GM19372 (cell line): ENCODE results near the gene NTRK3.

Source experiments
- ATAC-seq: cut with Tn5 transposase; IDR thresholded peaks from one replicate; pipeline ENCODE4 v1.9.1; 2021; ENCODE audit warnings: mild to moderate bottlenecking, low read depth, moderate library complexity; ENCODE audit not compliant: unreplicated experiment

Gene NTRK3

GRCh38 chr15:88188300-88188699 is 68.2 kb downstream of the NTRK3 start:
- ATAC-seq = no peak

- ATAC-seq = no peak
Measured at GRCh38 chr15:88187195-88187594, 69.3 kb downstream of the NTRK3 start.

GRCh38 chr15:88185584-88185983 is 71.0 kb downstream of the NTRK3 start:
- ATAC-seq = no peak

GRCh38 chr15:88181613-88182012 is 74.9 kb downstream of the NTRK3 start:
- ATAC-seq = no peak

GRCh38 chr15:88179562-88179961 is 77.0 kb downstream of the NTRK3 start:
- peak; percentile 95 for ATAC-seq

GRCh38 chr15:88178631-88179030 is 77.9 kb downstream of the NTRK3 start:
- no peak for ATAC-seq

GRCh38 chr15:88177451-88177850 is 79.1 kb downstream of the NTRK3 start:
- no peak for ATAC-seq

- ATAC-seq = no peak
Measured at GRCh38 chr15:88174571-88174970, 82.0 kb downstream of the NTRK3 start.

GRCh38 chr15:88166082-88166993 is 90.2 kb downstream of the NTRK3 start:
- no peak for ATAC-seq

- no peak for ATAC-seq
Measured at GRCh38 chr15:88161636-88162035, 94.9 kb downstream of the NTRK3 start.

GRCh38 chr15:88155310-88155709 is 101.2 kb downstream of the NTRK3 start:
- ATAC-seq = no peak

GRCh38 chr15:88152672-88153071 is 103.9 kb downstream of the NTRK3 start:
- no peak for ATAC-seq

- ATAC-seq = no peak
Measured at GRCh38 chr15:88147760-88148159, 108.8 kb downstream of the NTRK3 start.

GRCh38 chr15:88144921-88145653 is 111.5 kb downstream of the NTRK3 start:
- ATAC-seq = no peak

- no peak for ATAC-seq
Measured at GRCh38 chr15:88142121-88142520, 114.4 kb downstream of the NTRK3 start.

GRCh38 chr15:88141269-88141889 is 115.2 kb downstream of the NTRK3 start:
- ATAC-seq = no peak

GRCh38 chr15:88140398-88140797 is 116.1 kb downstream of the NTRK3 start:
- no peak for ATAC-seq

GRCh38 chr15:88139936-88140335 is 116.6 kb downstream of the NTRK3 start:
- ATAC-seq = no peak

GRCh38 chr15:88133795-88134194 is 122.7 kb downstream of the NTRK3 start:
- ATAC-seq = no peak

GRCh38 chr15:88132499-88132898 is 124.0 kb downstream of the NTRK3 start:
- no peak for ATAC-seq

GRCh38 chr15:88131937-88132336 is 124.6 kb downstream of the NTRK3 start:
- ATAC-seq = no peak
